Gastrocnemius medialis (tissue), 4 donors: ENCODE results near the gene TEKT5.

ENCODE experiments used
- POLR2A ChIP-seq, 2 donors: fragments of 450-650 bp; IDR thresholded peaks; one replicate each; pipeline ENCODE4 v1.6.1; 2017; ENCODE audit warnings: antibody characterized with exemption in 2 of 2, mild to moderate bottlenecking in 2 of 2, moderate library complexity in 2 of 2
- TF ChIP-seq, protein P1 (sequence below), 5 experiments: fragments of 450-650 bp in 3 of 5; fragments of 200-600 bp in 2 of 5; sonication (generic) in 2 of 5; IDR thresholded peaks in 4 of 5; conservative IDR thresholded peaks in 1 of 5; 1 replicate in 4 of 5; 2 replicates in 1 of 5; pipeline ENCODE4 v1.5.1; 2016 to 2019; ENCODE audit warnings: antibody characterized with exemption in 5 of 5, mild to moderate bottlenecking in 3 of 5, moderate library complexity in 3 of 5

DNA sequence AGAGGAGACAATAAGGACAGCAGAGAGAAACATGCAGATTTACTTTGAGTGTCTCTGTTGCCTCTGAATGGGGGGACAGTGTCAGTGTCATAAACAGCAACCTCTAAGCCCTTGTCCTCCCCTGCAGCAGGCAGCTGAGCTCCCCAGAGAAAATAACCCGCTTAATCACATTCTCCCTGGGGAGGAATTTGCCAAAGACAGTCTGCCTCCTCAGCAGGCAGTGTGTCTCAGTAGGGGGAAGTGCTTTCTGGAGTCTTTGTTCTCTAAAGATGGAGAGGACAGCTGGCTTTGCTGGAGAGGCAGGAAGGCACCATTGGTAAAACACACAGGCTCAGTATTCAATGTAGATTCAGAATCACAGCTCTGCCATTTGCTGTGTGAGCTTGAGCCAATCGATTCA is 16.1 kb downstream of the TEKT5 start:
- TF ChIP-seq, protein P1, sequence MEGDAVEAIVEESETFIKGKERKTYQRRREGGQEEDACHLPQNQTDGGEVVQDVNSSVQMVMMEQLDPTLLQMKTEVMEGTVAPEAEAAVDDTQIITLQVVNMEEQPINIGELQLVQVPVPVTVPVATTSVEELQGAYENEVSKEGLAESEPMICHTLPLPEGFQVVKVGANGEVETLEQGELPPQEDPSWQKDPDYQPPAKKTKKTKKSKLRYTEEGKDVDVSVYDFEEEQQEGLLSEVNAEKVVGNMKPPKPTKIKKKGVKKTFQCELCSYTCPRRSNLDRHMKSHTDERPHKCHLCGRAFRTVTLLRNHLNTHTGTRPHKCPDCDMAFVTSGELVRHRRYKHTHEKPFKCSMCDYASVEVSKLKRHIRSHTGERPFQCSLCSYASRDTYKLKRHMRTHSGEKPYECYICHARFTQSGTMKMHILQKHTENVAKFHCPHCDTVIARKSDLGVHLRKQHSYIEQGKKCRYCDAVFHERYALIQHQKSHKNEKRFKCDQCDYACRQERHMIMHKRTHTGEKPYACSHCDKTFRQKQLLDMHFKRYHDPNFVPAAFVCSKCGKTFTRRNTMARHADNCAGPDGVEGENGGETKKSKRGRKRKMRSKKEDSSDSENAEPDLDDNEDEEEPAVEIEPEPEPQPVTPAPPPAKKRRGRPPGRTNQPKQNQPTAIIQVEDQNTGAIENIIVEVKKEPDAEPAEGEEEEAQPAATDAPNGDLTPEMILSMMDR (IDR thresholded peaks at IDR 0.05 in 4 of 5, conservative IDR thresholded peaks at IDR 0.05 in 1 of 5) = no peak
- no peak for TF ChIP-seq POLR2A (IDR thresholded peaks at IDR 0.05)
